Epithelial cell of esophagus (primary cell): Measurements from ENCODE around the gene CSNK2A2.

Source experiments
- DNase-seq: peaks from one replicate; pipeline ENCODE4 v3.0.0; 2010; ENCODE audit warnings: low read depth
- H3K4me3 ChIP-seq: 2 replicates; pipeline ENCODE4 v1.5.1; 2011; ENCODE audit warnings: mild to moderate bottlenecking, low read length, control low read depth
- TF ChIP-seq, protein P1 (sequence below): IDR thresholded peaks from 2 replicates; pipeline ENCODE4 v1.5.1; 2011; ENCODE audit warnings: low read depth, mild to moderate bottlenecking, low read length, control low read depth, inconsistent platforms; ENCODE audit not compliant: insufficient read depth; ENCODE audit errors: missing control alignments

CSNK2A2 gene

GRCh38 chr16:58217311-58217925, 19.5 kb upstream of the CSNK2A2 start:
- H3K4me3 ChIP-seq: no peak overlapping the region
- TF ChIP-seq, protein P1, sequence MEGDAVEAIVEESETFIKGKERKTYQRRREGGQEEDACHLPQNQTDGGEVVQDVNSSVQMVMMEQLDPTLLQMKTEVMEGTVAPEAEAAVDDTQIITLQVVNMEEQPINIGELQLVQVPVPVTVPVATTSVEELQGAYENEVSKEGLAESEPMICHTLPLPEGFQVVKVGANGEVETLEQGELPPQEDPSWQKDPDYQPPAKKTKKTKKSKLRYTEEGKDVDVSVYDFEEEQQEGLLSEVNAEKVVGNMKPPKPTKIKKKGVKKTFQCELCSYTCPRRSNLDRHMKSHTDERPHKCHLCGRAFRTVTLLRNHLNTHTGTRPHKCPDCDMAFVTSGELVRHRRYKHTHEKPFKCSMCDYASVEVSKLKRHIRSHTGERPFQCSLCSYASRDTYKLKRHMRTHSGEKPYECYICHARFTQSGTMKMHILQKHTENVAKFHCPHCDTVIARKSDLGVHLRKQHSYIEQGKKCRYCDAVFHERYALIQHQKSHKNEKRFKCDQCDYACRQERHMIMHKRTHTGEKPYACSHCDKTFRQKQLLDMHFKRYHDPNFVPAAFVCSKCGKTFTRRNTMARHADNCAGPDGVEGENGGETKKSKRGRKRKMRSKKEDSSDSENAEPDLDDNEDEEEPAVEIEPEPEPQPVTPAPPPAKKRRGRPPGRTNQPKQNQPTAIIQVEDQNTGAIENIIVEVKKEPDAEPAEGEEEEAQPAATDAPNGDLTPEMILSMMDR: no peak

GRCh38 chr16:58212824-58213655, 15.1 kb upstream of the CSNK2A2 start:
- DNase-seq: no peak
- TF ChIP-seq, protein P1: no peak
- no peak overlapping the region for H3K4me3 ChIP-seq

More at GRCh38 chr16:58217311-58217925, 19.5 kb upstream of the CSNK2A2 start:
- no peak for DNase-seq

- no peak for DNase-seq
- TF ChIP-seq, protein P1: no peak
- no peak overlapping the region for H3K4me3 ChIP-seq
These were observed 13.9 kb upstream of the CSNK2A2 start for GRCh38 chr16:58211846-58212245.

GRCh38 chr16:58211245-58211644, 13.3 kb upstream of the CSNK2A2 start:
- H3K4me3 ChIP-seq: no peak overlapping the region
- DNase-seq: peak; percentile 36
- TF ChIP-seq, protein P1: no peak

DNA sequence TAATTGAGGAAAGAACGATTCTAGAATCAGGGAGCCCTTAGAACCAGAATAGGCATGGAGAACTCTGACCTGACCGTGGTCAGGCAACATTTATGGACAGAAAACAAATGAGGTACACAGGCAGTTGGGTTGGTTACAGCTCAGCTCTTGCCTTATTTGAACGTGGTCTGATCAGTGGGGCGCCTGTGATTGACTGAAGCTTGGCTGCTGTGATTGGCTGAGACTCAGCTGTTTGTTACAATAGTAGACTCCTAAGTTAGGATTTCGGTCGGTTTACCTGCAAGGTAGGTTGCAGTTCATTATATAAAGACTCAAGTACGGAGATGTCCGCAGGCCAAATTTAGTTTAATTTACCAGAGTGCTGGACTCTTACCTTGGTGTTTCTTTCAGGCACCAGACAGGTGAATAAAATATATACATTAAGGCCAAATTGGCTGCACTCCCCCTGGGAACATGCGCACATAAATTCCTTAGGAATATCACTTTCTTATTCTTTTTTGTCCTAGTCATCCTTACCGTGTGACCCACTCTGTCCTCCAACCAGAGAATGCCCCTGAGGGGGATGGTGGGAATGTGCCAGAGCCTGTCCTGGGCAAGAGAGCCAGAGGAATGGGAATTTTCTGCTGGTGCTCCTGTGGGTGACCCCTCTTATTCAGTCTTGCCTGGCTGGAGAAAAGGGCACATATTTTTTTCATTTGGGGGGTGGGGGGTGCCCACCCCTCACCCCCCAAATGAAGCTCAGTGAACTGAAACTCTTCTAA, 7.5 kb upstream of the CSNK2A2 start:
- DNase-seq: no peak
- TF ChIP-seq, protein P1: no peak
- H3K4me3 ChIP-seq: no peak overlapping the region

- peak; percentile 32 for DNase-seq
- TF ChIP-seq, protein P1: no peak
- no peak overlapping the region for H3K4me3 ChIP-seq
These were observed 3.3 kb upstream of the CSNK2A2 start for GRCh38 chr16:58201163-58201562.
